Motor neuron (in vitro differentiated cells): ENCODE measurements around the gene CX3CL1. TPM values are rescaled to one million over a fixed set of nuclear protein-coding genes. Genes with fewer than 3 reads are reported as not detected.
"Not testable (repeated sequence)": the region's sequence is repeated elsewhere in the genome, so short reads cannot be mapped to it uniquely, and the experiment has no call there.

ENCODE experiments used
- ATAC-seq, 8 experiments: fragments of 200-7000 bp; cut with Tn5 transposase; replicated peaks in 6 of 8; 2 replicates each; pipeline ENCODE4 v1.8.0; 2021; ENCODE audit warnings: mild to moderate bottlenecking in 8 of 8, moderate library complexity in 8 of 8
- H3K27ac ChIP-seq, 2 donors: fragments of 250-450 bp; sonication (Bioruptor Pico); 2 replicates each; pipeline ENCODE4 v1.9.0; 2021; ENCODE audit warnings: antibody characterized with exemption in 2 of 2, mild to moderate bottlenecking in 2 of 2, moderate library complexity in 1 of 2
- H3K4me1 ChIP-seq, 2 donors: fragments of 250-450 bp; sonication (Bioruptor Pico); replicated peaks in 1 of 2; 2 replicates each; pipeline ENCODE4 v1.6.1; 2021; ENCODE audit warnings: antibody characterized with exemption in 2 of 2, mild to moderate bottlenecking in 2 of 2, moderate library complexity in 1 of 2
- H3K4me3 ChIP-seq, 5 donors: fragments of 250-450 bp; sonication (Bioruptor Pico); 2 replicates each; pipeline ENCODE4 v1.9.0; 2021; ENCODE audit warnings: antibody characterized with exemption in 5 of 5, mild to moderate bottlenecking in 5 of 5, moderate library complexity in 4 of 5
- WGBS, 10 experiments: fragments of 450-650 bp; shearing (Covaris generic); methylation state at CpG; one replicate each; pipeline ENCODE4 v1.0.0; 2022; 5-methylcytosine and 5-hydroxymethylcytosine counted together
- in situ Hi-C, 9 experiments: fragments of 400-800 bp; cut with MboI; loops; one replicate each; pipeline ENCODE4 v1.15.0; 2021; ENCODE audit warnings: low sequenced_read_pairs in 9 of 9, low pct_unique_long_range_greater_than_20kb in 2 of 9; ENCODE audit not compliant: unreplicated experiment in 9 of 9
- total RNA-seq, 8 experiments: library from RNA; unstranded; fragments of 300-600 nt; gene quantifications; 2 replicates each; pipeline versions ENCODE4 v1.2.3 to v1.2.4, GENCODE V29; 2022

Gene CX3CL1
- 10 to 100 TPM in 2 of 8 experiments, 1 to 10 TPM in 6; 1.1 to 34.3 (median 3.6) TPM for total RNA-seq

GRCh38 chr16:57372372-57373116, at the start of gene CX3CL1:
TSS of gene CX3CL1 (plus strand) at chr16:57372490. CDS start at chr16:57372569, 79 bp downstream.
- peaks cover 23 to 32% of the 10 kb centered on the region in 2 donors for H3K4me1 ChIP-seq
- in situ Hi-C loops, result no loop called here
- peak; percentile 79 to 96 (median 92) for ATAC-seq
- WGBS, 10 experiments, result 0% methylated on average over 1 to 3 of the region's 23 CpGs; no CpG with 5 or more reads in 6 of the 10 experiments
- H3K27ac ChIP-seq, result peak within 1 kb of the TSS in 1 of 2 donors; percentile 78
- H3K4me3 ChIP-seq, result peak within 1 kb of the TSS; percentile 8 to 39 (median 31)

GRCh38 chr16:57324749-57325148, 47.5 kb upstream of the CX3CL1 start:
- no peak overlapping the region for H3K27ac ChIP-seq
- no peak overlapping the region for H3K4me3 ChIP-seq
- no peak for ATAC-seq
- no peaks in the 10 kb centered on the region for H3K4me1 ChIP-seq
- in situ Hi-C loops, result loop anchor here in 3 of 9 experiments (25.0 kb wide), 2 partner anchors 88 to 188 kb away; partner anchors contain the start of gene CCL17 (in 2 of the 3)
- WGBS, 10 experiments, result 18 to 90% (median 69%) methylated on average over 1 to 2 of the region's 2 CpGs; no CpG with 5 or more reads in 2 of the 10 experiments

GRCh38 chr16:57325458-57325857, 46.8 kb upstream of the CX3CL1 start:
- in situ Hi-C loops, result no loop called here
- Histone ChIP-seq H3K27ac (no peak overlapping the region), H3K4me3 (no peak overlapping the region), H3K4me1 (no peaks in the 10 kb centered on the region)
- 29 to 100% (median 49%) methylated on average over 1 of the region's 1 CpG; no CpG with 5 or more reads in 4 of the 10 experiments for WGBS, 10 experiments
- ATAC-seq, result no peak

GRCh38 chr16:57329718-57330327, 42.5 kb upstream of the CX3CL1 start:
- in situ Hi-C loops, result no loop called here
- 33 to 95% (median 75%) methylated on average over 1 to 8 of the region's 8 CpGs; no CpG with 5 or more reads in 1 of the 10 experiments for WGBS, 10 experiments
- H3K27ac ChIP-seq, result no peak overlapping the region
- ATAC-seq, result no peak
- H3K4me1 ChIP-seq, result no peaks in the 10 kb centered on the region
- H3K4me3 ChIP-seq, result no peak overlapping the region

GRCh38 chr16:57331355-57331754, 40.9 kb upstream of the CX3CL1 start:
- Histone ChIP-seq H3K27ac (no peak overlapping the region), H3K4me1 (no peaks in the 10 kb centered on the region), H3K4me3 (no peak overlapping the region)
- 10 to 100% (median 69%) methylated on average over 1 to 3 of the region's 3 CpGs for WGBS, 10 experiments
- in situ Hi-C loops, result no loop called here
- ATAC-seq, result no peak

GRCh38 chr16:57333402-57333801, 38.9 kb upstream of the CX3CL1 start:
- Histone ChIP-seq H3K4me3 (no peak overlapping the region), H3K4me1 (no peaks in the 10 kb centered on the region), H3K27ac (no peak overlapping the region)
- 67 to 100% (median 89%) methylated on average over 1 of the region's 1 CpG; no CpG with 5 or more reads in 7 of the 10 experiments for WGBS, 10 experiments
- no peak for ATAC-seq
- in situ Hi-C loops, result no loop called here

- Histone ChIP-seq H3K27ac (no peak overlapping the region), H3K4me3 (no peak overlapping the region), H3K4me1 (peaks cover 0 to 3% of the 10 kb centered on the region in 2 donors)
- in situ Hi-C loops, result no loop called here
- 76 to 100% (median 93%) methylated on average over 2 to 4 of the region's 4 CpGs; no CpG with 5 or more reads in 2 of the 10 experiments for WGBS, 10 experiments
- ATAC-seq, result no peak
Observed at GRCh38 chr16:57335366-57335765, 36.9 kb upstream of the CX3CL1 start.

- no peak overlapping the region for H3K4me3 ChIP-seq
- ATAC-seq, result no peak
- H3K27ac ChIP-seq, result no peak overlapping the region
- in situ Hi-C loops, result no loop called here
- H3K4me1 ChIP-seq, result peaks cover 0 to 3% of the 10 kb centered on the region in 2 donors
- WGBS, 10 experiments, result 55 to 100% (median 88%) methylated on average over 1 to 6 of the region's 6 CpGs; no CpG with 5 or more reads in 1 of the 10 experiments
Observed at GRCh38 chr16:57341062-57341440, 31.2 kb upstream of the CX3CL1 start.

GRCh38 chr16:57341441-57342303, 30.6 kb upstream of the CX3CL1 start:
- in situ Hi-C loops, result no loop called here
- Histone ChIP-seq H3K27ac (no peak overlapping the region), H3K4me3 (no peak overlapping the region), H3K4me1 (peaks cover 0 to 3% of the 10 kb centered on the region in 2 donors)
- WGBS, 10 experiments, result 9 to 92% (median 78%) methylated on average over 1 to 8 of the region's 8 CpGs; no CpG with 5 or more reads in 3 of the 10 experiments
- ATAC-seq, result peak in 3 of 8 experiments; percentile 72 to 99 (median 99)

- WGBS, 10 experiments, result 80 to 100% (median 97%) methylated on average over 1 to 8 of the region's 9 CpGs
- ATAC-seq, H3K4me1 ChIP-seq, H3K27ac ChIP-seq, in situ Hi-C loops, H3K4me3 ChIP-seq: not testable (repeated sequence)
Observed at GRCh38 chr16:57342606-57343005, 29.7 kb upstream of the CX3CL1 start.

GRCh38 chr16:57343221-57343620, 29.1 kb upstream of the CX3CL1 start:
- peaks cover 0 to 3% of the 10 kb centered on the region in 2 donors for H3K4me1 ChIP-seq
- no peak overlapping the region for H3K27ac ChIP-seq
- ATAC-seq, result no peak
- 67 to 100% (median 88%) methylated on average over 1 to 6 of the region's 7 CpGs; no CpG with 5 or more reads in 1 of the 10 experiments for WGBS, 10 experiments
- in situ Hi-C loops, result no loop called here
- H3K4me3 ChIP-seq, result no peak overlapping the region

GRCh38 chr16:57344094-57344493, 28.2 kb upstream of the CX3CL1 start:
- H3K4me1 ChIP-seq, in situ Hi-C loops, H3K27ac ChIP-seq, ATAC-seq, H3K4me3 ChIP-seq: not testable (repeated sequence)
- WGBS, 10 experiments, result 66 to 100% (median 91%) methylated on average over 1 to 4 of the region's 5 CpGs; no CpG with 5 or more reads in 2 of the 10 experiments
